Measurements from ENCODE around the gene SH3PXD2B. TPM values are rescaled to one million over a fixed set of nuclear protein-coding genes. Genes with fewer than 3 reads are reported as not detected.
A peak's percentile ranks its signal among the peaks of the same experiment; 100 is the strongest.

Gene SH3PXD2B
- total and polyA plus RNA-seq, 8 donors = 4.2 to 24.9 (median 11.0) TPM

GRCh38 chr5:172437445-172438318, 16.6 kb downstream of the SH3PXD2B start:
- DNase-seq = peak; percentile 53 to 85 (median 76)
- intact Hi-C loops (cut with DNase I) = no loop called here
- Histone ChIP-seq H3K27me3 (no peaks in the 10 kb centered on the region), H3K4me3 (no peak overlapping the region), H3K27ac (peak overlapping the region in 3 of 4 donors; percentile 44 to 66 (median 60)), H3K9me3 (no peaks in the 10 kb centered on the region), H3K4me1 (peaks cover 0 to 17% (median 0%) of the 10 kb centered on the region in 3 donors), H3K36me3 (no peaks in the 10 kb centered on the region)
- TF ChIP-seq CTCF (IDR thresholded peaks at IDR 0.05) = no peak
- peak; percentile 36 to 87 (median 76) for ATAC-seq
- no peak for FAIRE-seq
- 52 to 59% methylated on average over 14 of the region's 14 CpGs for whole genome bisulfite sequencing, 2 donors

DNA sequence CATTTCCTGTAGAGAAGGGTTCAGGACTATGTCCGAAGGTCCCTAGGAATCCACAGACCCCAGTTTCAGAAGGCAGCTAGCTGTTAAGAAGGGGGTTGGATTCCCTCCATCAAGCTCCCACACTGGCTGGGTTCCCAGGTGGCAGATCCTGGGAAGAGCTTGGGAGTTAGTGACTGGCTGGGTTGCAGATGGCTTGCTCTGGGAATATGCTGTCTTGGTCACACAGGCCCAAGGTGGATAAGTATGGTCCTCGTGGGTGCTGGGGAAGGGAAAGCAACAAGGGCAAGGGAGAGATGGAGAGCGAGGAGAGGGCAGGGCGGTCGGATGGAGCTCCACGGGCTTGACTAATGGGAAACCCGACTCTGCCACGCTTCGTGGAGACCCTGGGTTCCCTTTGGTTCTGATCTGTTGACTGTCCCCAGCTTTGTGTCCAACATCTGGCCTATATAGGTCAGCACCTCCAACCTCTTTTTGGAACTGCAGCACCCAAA, 17.4 kb downstream of the SH3PXD2B start:
- no peak overlapping the region for H3K4me3 ChIP-seq
- WGBS, 2 donors = 78 to 92% methylated on average over 9 of the region's 9 CpGs
- no peaks in the 10 kb centered on the region for H3K27me3 ChIP-seq
- ATAC-seq = no peak
- intact Hi-C loops (cut with DNase I) = no loop called here
- H3K4me1 ChIP-seq = peaks cover 0 to 17% (median 0%) of the 10 kb centered on the region in 3 donors
- no peak for FAIRE-seq
- H3K9me3 ChIP-seq = no peaks in the 10 kb centered on the region
- H3K27ac ChIP-seq = peak overlapping the region in 1 of 4 donors; percentile 66
- no peaks in the 10 kb centered on the region for H3K36me3 ChIP-seq
- DNase-seq = no peak
- TF ChIP-seq CTCF (IDR thresholded peaks at IDR 0.05) = no peak

GRCh38 chr5:172436078-172436878, 18.0 kb downstream of the SH3PXD2B start:
- H3K4me1 ChIP-seq = peaks cover 0 to 14% (median 0%) of the 10 kb centered on the region in 3 donors
- H3K9me3 ChIP-seq = no peaks in the 10 kb centered on the region
- no peaks in the 10 kb centered on the region for H3K27me3 ChIP-seq
- no peaks in the 10 kb centered on the region for H3K36me3 ChIP-seq
- DNase-seq = no peak
- no peak for FAIRE-seq
- ATAC-seq = no peak
- 92% methylated on average over 12 of the region's 12 CpGs for WGBS, 2 donors
- no peak overlapping the region for H3K27ac ChIP-seq
- H3K4me3 ChIP-seq = no peak overlapping the region
- intact Hi-C loops (cut with DNase I) = no loop called here
- TF ChIP-seq CTCF (IDR thresholded peaks at IDR 0.05) = no peak

- intact Hi-C loops (cut with DNase I) = no loop called here
- Histone ChIP-seq H3K36me3 (no peaks in the 10 kb centered on the region), H3K4me3 (no peak overlapping the region), H3K4me1 (peaks cover 0 to 14% (median 0%) of the 10 kb centered on the region in 3 donors), H3K27ac (no peak overlapping the region), H3K9me3 (no peaks in the 10 kb centered on the region), H3K27me3 (no peaks in the 10 kb centered on the region)
- no peak for TF ChIP-seq CTCF (IDR thresholded peaks at IDR 0.05)
- ATAC-seq (no peak), FAIRE-seq (no peak), DNase-seq (no peak)
- WGBS, 2 donors = 69 to 85% methylated on average over 8 of the region's 8 CpGs
Measured at GRCh38 chr5:172435362-172436077, 18.8 kb downstream of the SH3PXD2B start.
